MM.1S (cell line): ENCODE results near the gene SCUBE1.
A peak's percentile ranks its signal among the peaks of the same experiment; 100 is the strongest.

Experiments
- DNase-seq: peaks from one replicate; pipeline ENCODE4 v3.0.0-alpha.2; 2015
- H2AFZ ChIP-seq: fragments of 300-600 bp; sonication (generic); 2 replicates; pipeline ENCODE4 v1.6.0; 2016; ENCODE audit warnings: antibody characterized with exemption, low read length
- H3F3A ChIP-seq: fragments of 300-600 bp; sonication (generic); 2 replicates; pipeline ENCODE4 v1.6.1; 2016; ENCODE audit warnings: mild to moderate bottlenecking, antibody characterized with exemption, low read length, moderate library complexity, mixed read lengths; ENCODE audit not compliant: insufficient read depth
- H3K27ac ChIP-seq: fragments of 300-600 bp; sonication (generic); 2 replicates; pipeline ENCODE4 v1.5.1; 2016; ENCODE audit warnings: mild to moderate bottlenecking, low read length
- H3K27me3 ChIP-seq: fragments of 300-600 bp; sonication (generic); replicated peaks from 2 replicates; pipeline ENCODE4 v1.6.0; 2016; ENCODE audit warnings: low read length; ENCODE audit not compliant: insufficient read depth
- H3K36me3 ChIP-seq: fragments of 300-600 bp; sonication (generic); replicated peaks from 2 replicates; pipeline ENCODE4 v1.6.1; 2016; ENCODE audit warnings: mild to moderate bottlenecking, low read length, mixed read lengths; ENCODE audit not compliant: insufficient read depth
- H3K4me1 ChIP-seq: fragments of 300-600 bp; sonication (generic); 2 replicates; pipeline ENCODE4 v1.6.1; 2016; ENCODE audit warnings: low read length, mixed read lengths
- H3K4me2 ChIP-seq: fragments of 300-600 bp; sonication (generic); 2 replicates; pipeline ENCODE4 v1.6.0; 2016; ENCODE audit warnings: low read depth, low read length
- H3K4me3 ChIP-seq: fragments of 300-600 bp; sonication (generic); 2 replicates; pipeline ENCODE4 v1.5.1; 2016; ENCODE audit warnings: low read length, mixed read lengths
- H3K79me2 ChIP-seq: fragments of 300-600 bp; sonication (generic); 2 replicates; pipeline ENCODE4 v1.6.1; 2016; ENCODE audit warnings: mixed run types, low read length, mixed read lengths
- H3K9ac ChIP-seq: fragments of 300-600 bp; sonication (generic); 2 replicates; pipeline ENCODE4 v1.6.1; 2016; ENCODE audit warnings: low read length, mixed read lengths
- H3K9me2 ChIP-seq: fragments of 300-600 bp; sonication (generic); replicated peaks from 2 replicates; pipeline ENCODE4 v1.6.1; 2016; ENCODE audit warnings: mild to moderate bottlenecking, low read length, mixed read lengths; ENCODE audit not compliant: insufficient read depth
- H3K9me3 ChIP-seq: fragments of 300-600 bp; sonication (generic); replicated peaks from 2 replicates; pipeline ENCODE4 v1.6.1; 2016; ENCODE audit warnings: mild to moderate bottlenecking, low read length, mixed read lengths; ENCODE audit not compliant: insufficient read depth
- H4K20me1 ChIP-seq: fragments of 300-600 bp; sonication (generic); 2 replicates; pipeline ENCODE4 v1.6.1; 2016; ENCODE audit warnings: mild to moderate bottlenecking, low read length, moderate library complexity, mixed read lengths; ENCODE audit not compliant: insufficient read depth
- EZH2 ChIP-seq: fragments of 300-600 bp; sonication (generic); optimal IDR thresholded peaks from 2 replicates; pipeline ENCODE3; 2017; ENCODE audit warnings: low read depth, mild to moderate bottlenecking, antibody characterized with exemption, low read length, mixed read lengths
- EZH2phosphoT487 ChIP-seq: fragments of 300-600 bp; sonication (generic); IDR thresholded peaks from 2 replicates; pipeline ENCODE4 v1.6.1; 2018; ENCODE audit warnings: antibody characterized with exemption, low read length
- TF ChIP-seq, protein P1 (sequence below): fragments of 300-600 bp; sonication (generic); IDR thresholded peaks from 2 replicates; pipeline ENCODE4 v1.5.1; 2016; ENCODE audit warnings: antibody characterized with exemption, low read length, mixed read lengths

The SCUBE1 gene

DNA sequence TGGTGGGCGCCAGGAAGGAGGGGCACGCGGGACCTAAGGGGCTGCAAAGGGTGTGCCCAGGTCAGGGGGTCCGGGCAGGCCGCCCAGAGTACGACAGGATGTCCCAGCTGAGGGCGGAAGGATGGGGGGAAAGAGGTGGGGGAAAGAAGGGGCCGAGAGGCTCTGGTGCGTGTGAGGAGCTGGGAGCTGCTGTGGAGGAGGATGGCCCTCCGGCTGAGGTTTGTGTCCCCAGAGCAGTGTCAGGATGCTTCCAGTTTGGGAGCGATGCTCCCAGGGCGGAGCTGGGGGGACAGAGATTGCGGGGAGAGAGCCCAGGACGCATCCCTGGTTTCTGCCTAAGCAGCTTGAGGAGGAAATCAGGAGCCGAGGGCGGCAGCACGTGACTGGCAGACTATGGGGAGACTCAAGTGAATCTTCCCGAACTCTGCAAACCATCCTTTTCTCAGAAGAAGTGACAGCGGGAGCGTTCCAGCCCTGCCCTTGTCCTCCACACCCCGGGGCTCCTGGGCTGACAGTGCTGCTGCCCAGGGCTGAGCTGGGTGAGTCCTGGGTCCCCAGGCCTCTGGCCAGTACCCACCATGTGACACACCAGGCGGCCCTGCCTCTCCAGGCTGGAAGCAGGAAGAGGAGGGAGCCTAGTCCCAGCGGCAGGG lies 136.5 kb downstream of the SCUBE1 start:
- Histone ChIP-seq H3K9me3 (no peaks in the 10 kb centered on the region), H3K4me1 (no peaks in the 10 kb centered on the region), H3F3A (no peaks in the 10 kb centered on the region), H2AFZ (0 out of 2 replicates have a peak overlapping the region, but pooled peaks have one; percentile 23), H3K9me2 (no peaks in the 10 kb centered on the region), H3K27me3 (peaks cover 79% of the 10 kb centered on the region), H3K9ac (no peak overlapping the region), H3K4me3 (no peak overlapping the region), H4K20me1 (no peaks in the 10 kb centered on the region), H3K4me2 (no peak overlapping the region), H3K27ac (no peak overlapping the region), H3K36me3 (no peaks in the 10 kb centered on the region), H3K79me2 (no peaks in the 10 kb centered on the region)
- no peak for DNase-seq
- TF ChIP-seq EZH2 (no peak), EZH2phosphoT487 (no peak)
- TF ChIP-seq, protein P1, sequence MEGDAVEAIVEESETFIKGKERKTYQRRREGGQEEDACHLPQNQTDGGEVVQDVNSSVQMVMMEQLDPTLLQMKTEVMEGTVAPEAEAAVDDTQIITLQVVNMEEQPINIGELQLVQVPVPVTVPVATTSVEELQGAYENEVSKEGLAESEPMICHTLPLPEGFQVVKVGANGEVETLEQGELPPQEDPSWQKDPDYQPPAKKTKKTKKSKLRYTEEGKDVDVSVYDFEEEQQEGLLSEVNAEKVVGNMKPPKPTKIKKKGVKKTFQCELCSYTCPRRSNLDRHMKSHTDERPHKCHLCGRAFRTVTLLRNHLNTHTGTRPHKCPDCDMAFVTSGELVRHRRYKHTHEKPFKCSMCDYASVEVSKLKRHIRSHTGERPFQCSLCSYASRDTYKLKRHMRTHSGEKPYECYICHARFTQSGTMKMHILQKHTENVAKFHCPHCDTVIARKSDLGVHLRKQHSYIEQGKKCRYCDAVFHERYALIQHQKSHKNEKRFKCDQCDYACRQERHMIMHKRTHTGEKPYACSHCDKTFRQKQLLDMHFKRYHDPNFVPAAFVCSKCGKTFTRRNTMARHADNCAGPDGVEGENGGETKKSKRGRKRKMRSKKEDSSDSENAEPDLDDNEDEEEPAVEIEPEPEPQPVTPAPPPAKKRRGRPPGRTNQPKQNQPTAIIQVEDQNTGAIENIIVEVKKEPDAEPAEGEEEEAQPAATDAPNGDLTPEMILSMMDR, result no peak

DNA sequence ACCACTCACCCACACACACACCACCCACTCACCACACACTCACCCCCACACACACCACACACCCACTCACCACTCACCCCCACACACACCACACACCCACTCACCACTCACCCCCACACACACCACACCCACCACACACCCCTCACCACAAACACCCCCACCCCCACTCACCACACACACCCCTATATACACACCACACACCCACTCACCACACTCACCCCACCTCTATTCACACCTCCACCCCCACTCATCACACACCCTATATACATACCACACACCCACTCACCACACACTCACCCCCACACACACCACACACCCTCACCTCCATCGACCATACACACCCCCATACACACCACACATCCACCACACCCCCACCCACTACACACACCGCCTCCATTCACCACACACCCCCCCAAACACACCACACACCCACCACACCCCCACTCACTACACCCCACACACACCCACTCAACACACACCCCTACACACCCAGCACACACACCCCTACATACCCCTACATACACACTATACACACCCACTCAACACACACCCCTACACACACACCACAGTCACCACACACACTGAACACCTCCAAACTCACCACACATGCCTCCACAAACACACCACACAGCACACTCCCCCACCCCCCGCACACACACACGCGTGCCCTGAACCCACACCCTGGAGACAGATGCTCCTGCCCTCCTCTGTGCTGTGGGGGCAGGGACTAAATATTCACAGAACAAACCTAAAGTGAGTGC lies 137.2 kb downstream of the SCUBE1 start:
- Histone ChIP-seq H3F3A (no peaks in the 10 kb centered on the region), H2AFZ (0 out of 2 replicates have a peak overlapping the region, but pooled peaks have one; percentile 23), H3K36me3 (no peaks in the 10 kb centered on the region), H3K9me3 (no peaks in the 10 kb centered on the region), H3K27ac (no peak overlapping the region), H3K9me2 (no peaks in the 10 kb centered on the region), H3K79me2 (no peaks in the 10 kb centered on the region), H4K20me1 (no peaks in the 10 kb centered on the region), H3K27me3 (peaks cover 74% of the 10 kb centered on the region), H3K9ac (no peak overlapping the region), H3K4me2 (no peak overlapping the region), H3K4me3 (no peak overlapping the region), H3K4me1 (no peaks in the 10 kb centered on the region)
- TF ChIP-seq, protein P1, result no peak
- TF ChIP-seq EZH2 (no peak), EZH2phosphoT487 (no peak)
- DNase-seq, result no peak

DNA sequence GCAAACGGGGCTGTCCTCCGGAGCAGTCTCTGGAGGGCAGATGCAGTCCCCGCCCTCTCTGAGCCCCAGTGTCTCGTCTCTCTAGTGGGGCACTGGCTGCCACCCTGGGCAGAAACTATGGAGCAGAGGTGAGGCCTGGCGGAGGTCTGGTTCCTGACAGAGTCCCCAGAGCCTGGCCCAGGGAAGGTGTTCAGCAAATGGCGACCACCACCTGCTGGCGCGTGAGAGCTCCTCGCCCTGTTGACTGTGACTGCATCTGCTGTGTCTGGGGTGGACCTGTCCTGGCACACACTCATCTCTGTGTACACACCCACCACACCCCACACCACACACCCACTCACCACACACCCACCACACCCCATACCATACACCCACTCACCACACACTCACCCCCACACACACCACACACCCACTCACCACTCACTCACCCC lies 137.9 kb downstream of the SCUBE1 start:
- Histone ChIP-seq H2AFZ (no peak overlapping the region), H3F3A (no peaks in the 10 kb centered on the region), H3K9ac (no peak overlapping the region), H3K79me2 (no peaks in the 10 kb centered on the region), H3K4me2 (no peak overlapping the region), H4K20me1 (no peaks in the 10 kb centered on the region), H3K9me3 (no peaks in the 10 kb centered on the region), H3K4me1 (no peaks in the 10 kb centered on the region), H3K9me2 (no peaks in the 10 kb centered on the region), H3K36me3 (no peaks in the 10 kb centered on the region), H3K27me3 (peaks cover 72% of the 10 kb centered on the region), H3K27ac (no peak overlapping the region), H3K4me3 (no peak overlapping the region)
- TF ChIP-seq EZH2, result no peak
- TF ChIP-seq, protein P1, result no peak
- TF ChIP-seq EZH2phosphoT487, result no peak
- no peak for DNase-seq
